Tongue (tissue), 2 donors: Measurements from ENCODE around the gene PDC. TPM values are rescaled to one million over a fixed set of nuclear protein-coding genes. Genes with fewer than 3 reads are reported as not detected.

ENCODE experiments used
- DNase-seq: peaks from one replicate; pipeline ENCODE4 v3.0.0-alpha.2; 2015
- total RNA-seq: library from RNA; depleted of rRNA; stranded (reverse); fragments of >200 nt; gene quantifications from one replicate; pipeline ENCODE4 v1.2.3, GENCODE V29; 2014

Gene PDC
- not detected for total RNA-seq

- no peak for DNase-seq
These were observed at the start of gene PDC for GRCh38 chr1:186461014-186461413. PDC (minus strand) TSS chr1:186461114; CDS start chr1:186449459, 11,655 bp downstream.

GRCh38 chr1:186503190-186503589 is 42.3 kb upstream of the PDC start:
- DNase-seq, result no peak

GRCh38 chr1:186502087-186502486 is 41.2 kb upstream of the PDC start:
- no peak for DNase-seq

- peak; percentile 10 for DNase-seq
These were observed 39.9 kb upstream of the PDC start for GRCh38 chr1:186500804-186501203.

GRCh38 chr1:186499571-186499970 is 38.7 kb upstream of the PDC start:
- no peak for DNase-seq

- DNase-seq, result no peak
These were observed 37.9 kb upstream of the PDC start for GRCh38 chr1:186498695-186499389.

GRCh38 chr1:186498071-186498470 is 37.2 kb upstream of the PDC start:
- DNase-seq, result no peak

- no peak for DNase-seq
These were observed 36.7 kb upstream of the PDC start for GRCh38 chr1:186497651-186498050.

GRCh38 chr1:186496171-186496851 is 35.4 kb upstream of the PDC start:
- no peak for DNase-seq

GRCh38 chr1:186494832-186495271 is 33.9 kb upstream of the PDC start:
- no peak for DNase-seq

- no peak for DNase-seq
These were observed 31.8 kb upstream of the PDC start for GRCh38 chr1:186492531-186493291.

GRCh38 chr1:186491336-186491735 is 30.4 kb upstream of the PDC start:
- DNase-seq, result no peak

GRCh38 chr1:186487163-186487562 is 26.2 kb upstream of the PDC start:
- no peak for DNase-seq

- no peak for DNase-seq
These were observed 25.1 kb upstream of the PDC start for GRCh38 chr1:186486061-186486460.

GRCh38 chr1:186483561-186483960 is 22.6 kb upstream of the PDC start:
- DNase-seq, result no peak

GRCh38 chr1:186482661-186483255 is 21.8 kb upstream of the PDC start:
- peak; percentile 83 for DNase-seq

- DNase-seq, result no peak
These were observed 20.5 kb upstream of the PDC start for GRCh38 chr1:186481303-186481888.

GRCh38 chr1:186479162-186479561 is 18.2 kb upstream of the PDC start:
- DNase-seq, result no peak

- no peak for DNase-seq
These were observed 15.5 kb upstream of the PDC start for GRCh38 chr1:186476264-186477040.

GRCh38 chr1:186474208-186474607 is 13.3 kb upstream of the PDC start:
- DNase-seq, result no peak

GRCh38 chr1:186473047-186473446 is 12.1 kb upstream of the PDC start:
- no peak for DNase-seq

- no peak for DNase-seq
These were observed 5.0 kb upstream of the PDC start for GRCh38 chr1:186465946-186466345.
